ENCODE data around the gene LDLRAD4.

LDLRAD4 gene

GRCh38 chr18:13564579-13564978 lies 346.0 kb downstream of the LDLRAD4 start:
- Histone ChIP-seq H3K36me3 (no peaks in the 10 kb centered on the region), H3K27ac (no peak overlapping the region), H3K27me3 (ENCODE audit: insufficient read depth, low read depth, severe bottlenecking) (no peaks in the 10 kb centered on the region), H3K4me3 (ENCODE audit: low read depth, low read length) (no peak overlapping the region), H3K9me3 (ENCODE audit: severe bottlenecking) (no peaks in the 10 kb centered on the region)
- TF ChIP-seq, protein P1, sequence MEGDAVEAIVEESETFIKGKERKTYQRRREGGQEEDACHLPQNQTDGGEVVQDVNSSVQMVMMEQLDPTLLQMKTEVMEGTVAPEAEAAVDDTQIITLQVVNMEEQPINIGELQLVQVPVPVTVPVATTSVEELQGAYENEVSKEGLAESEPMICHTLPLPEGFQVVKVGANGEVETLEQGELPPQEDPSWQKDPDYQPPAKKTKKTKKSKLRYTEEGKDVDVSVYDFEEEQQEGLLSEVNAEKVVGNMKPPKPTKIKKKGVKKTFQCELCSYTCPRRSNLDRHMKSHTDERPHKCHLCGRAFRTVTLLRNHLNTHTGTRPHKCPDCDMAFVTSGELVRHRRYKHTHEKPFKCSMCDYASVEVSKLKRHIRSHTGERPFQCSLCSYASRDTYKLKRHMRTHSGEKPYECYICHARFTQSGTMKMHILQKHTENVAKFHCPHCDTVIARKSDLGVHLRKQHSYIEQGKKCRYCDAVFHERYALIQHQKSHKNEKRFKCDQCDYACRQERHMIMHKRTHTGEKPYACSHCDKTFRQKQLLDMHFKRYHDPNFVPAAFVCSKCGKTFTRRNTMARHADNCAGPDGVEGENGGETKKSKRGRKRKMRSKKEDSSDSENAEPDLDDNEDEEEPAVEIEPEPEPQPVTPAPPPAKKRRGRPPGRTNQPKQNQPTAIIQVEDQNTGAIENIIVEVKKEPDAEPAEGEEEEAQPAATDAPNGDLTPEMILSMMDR (IDR thresholded peaks at IDR 0.05; ENCODE audit: low read depth, low read length) = no peak
- DNase-seq = no peak

DNA sequence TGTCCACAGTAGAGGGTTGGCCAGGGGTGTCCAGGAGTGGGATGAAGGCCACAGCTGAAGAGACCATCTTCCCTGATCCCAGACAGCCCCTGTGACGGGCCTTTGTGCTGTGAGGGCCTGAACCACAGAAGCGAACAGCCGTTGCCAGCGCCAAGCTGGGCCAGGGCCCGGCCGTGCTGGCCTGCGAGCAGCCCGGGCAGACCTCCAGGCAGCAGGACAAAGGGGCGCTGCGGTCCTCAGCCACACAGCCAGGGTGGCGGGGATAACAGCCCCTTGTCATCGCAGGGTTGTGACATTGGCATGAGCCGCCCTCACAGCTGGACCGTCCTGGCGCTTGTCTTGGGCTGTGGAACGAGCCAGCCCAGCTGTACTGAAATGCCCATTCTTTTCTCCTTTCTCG lies 346.7 kb downstream of the LDLRAD4 start:
- H3K36me3 ChIP-seq = no peaks in the 10 kb centered on the region
- H3K27ac ChIP-seq = no peak overlapping the region
- H3K27me3 ChIP-seq (ENCODE audit: insufficient read depth, low read depth, severe bottlenecking) = no peaks in the 10 kb centered on the region
- TF ChIP-seq, protein P1 (IDR thresholded peaks at IDR 0.05; ENCODE audit: low read depth, low read length) = no peak
- no peak overlapping the region for H3K4me3 ChIP-seq (ENCODE audit: low read depth, low read length)
- no peak for DNase-seq
- no peaks in the 10 kb centered on the region for H3K9me3 ChIP-seq (ENCODE audit: severe bottlenecking)

DNA sequence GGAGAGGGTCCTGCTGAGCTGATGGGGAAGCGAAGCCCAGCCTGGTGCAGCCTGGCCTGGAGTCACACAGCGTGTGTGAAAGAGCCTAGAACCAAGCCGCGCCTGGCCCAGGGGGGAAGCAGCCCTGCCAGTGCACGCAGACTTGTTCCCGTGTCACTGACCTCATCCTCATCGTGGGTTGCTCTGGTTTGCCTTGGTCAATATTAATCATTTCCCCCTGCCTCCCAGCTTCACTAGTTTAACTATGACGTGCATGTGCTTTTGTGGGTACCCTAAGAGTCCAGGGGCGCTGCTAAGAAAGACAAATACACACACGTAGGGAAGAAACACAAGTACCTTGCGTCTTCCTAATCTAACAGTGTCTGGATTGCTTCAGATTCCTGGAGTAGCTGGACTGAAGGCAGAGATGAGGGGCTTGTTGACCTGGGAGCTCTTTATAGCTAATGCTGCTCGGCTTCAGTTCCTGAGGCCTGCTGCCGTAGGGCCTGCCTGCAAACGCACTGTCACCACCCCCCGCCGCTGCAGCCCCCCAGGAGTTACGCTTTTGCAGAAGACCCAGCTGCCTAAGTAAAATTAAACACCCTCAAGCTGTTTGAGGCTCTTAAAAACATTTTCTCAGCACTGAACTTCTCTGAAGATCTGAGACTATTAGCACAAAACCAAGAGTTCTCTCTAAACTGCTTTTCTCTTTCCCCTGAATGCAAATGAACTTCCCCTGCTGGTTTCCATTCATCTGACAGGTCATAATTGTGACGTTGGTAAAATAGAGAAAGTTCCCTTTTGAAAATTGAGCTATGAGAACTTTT lies 348.6 kb downstream of the LDLRAD4 start:
- DNase-seq = no peak
- TF ChIP-seq, protein P1 (IDR thresholded peaks at IDR 0.05; ENCODE audit: low read depth, low read length) = no peak
- H3K4me3 ChIP-seq (ENCODE audit: low read depth, low read length) = no peak overlapping the region
- H3K27me3 ChIP-seq (ENCODE audit: insufficient read depth, low read depth, severe bottlenecking) = no peaks in the 10 kb centered on the region
- no peaks in the 10 kb centered on the region for H3K36me3 ChIP-seq
- no peaks in the 10 kb centered on the region for H3K9me3 ChIP-seq (ENCODE audit: severe bottlenecking)
- no peak overlapping the region for H3K27ac ChIP-seq

DNA sequence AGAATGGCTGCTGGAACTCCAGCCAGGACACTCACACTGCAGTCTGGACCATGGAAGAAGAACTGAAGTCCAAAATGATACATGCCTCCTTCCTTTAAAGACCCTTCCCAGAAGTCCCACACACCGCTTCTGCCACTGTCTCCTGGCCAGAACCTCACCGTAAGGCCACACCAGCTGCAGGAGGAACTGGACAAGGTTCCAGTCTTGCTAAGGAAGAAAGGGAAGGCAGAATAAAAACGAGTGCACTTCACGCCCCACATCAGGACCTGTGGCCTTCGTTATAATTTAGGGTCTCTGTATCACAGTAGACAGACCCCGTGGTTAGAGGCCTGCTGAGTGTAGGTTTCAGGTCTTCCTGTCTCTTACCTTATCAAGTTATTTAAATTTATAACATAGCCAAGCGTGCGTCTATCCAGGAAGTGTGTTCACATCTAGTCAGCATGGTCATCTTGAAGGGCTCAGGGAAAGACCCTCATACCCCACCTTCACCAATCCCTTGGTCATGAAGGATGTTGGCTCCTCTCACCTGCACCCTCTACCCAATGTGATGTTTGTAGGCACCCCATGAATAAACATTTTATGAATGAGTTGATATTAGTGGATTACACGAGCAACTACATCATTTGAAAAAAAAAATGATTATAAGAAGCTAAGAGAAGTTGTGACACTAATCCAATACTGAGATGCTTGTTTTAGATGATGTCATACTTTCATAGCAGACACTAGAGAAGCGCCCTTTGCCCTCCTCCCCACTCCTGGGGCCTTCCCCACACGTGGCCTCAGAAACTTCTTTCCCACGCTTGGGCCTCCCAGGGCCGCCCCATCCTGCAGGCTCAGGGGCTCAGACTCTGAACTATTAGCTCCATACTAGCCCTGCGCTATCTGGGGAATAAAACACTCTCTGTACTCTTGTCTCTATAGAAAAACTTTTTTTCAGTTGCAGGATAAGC lies 350.2 kb downstream of the LDLRAD4 start:
- Histone ChIP-seq H3K27ac (no peak overlapping the region), H3K4me3 (ENCODE audit: low read depth, low read length) (no peak overlapping the region), H3K36me3 (no peaks in the 10 kb centered on the region), H3K27me3 (ENCODE audit: insufficient read depth, low read depth, severe bottlenecking) (no peaks in the 10 kb centered on the region), H3K9me3 (ENCODE audit: severe bottlenecking) (no peaks in the 10 kb centered on the region)
- TF ChIP-seq, protein P1 (IDR thresholded peaks at IDR 0.05; ENCODE audit: low read depth, low read length) = no peak
- no peak for DNase-seq

GRCh38 chr18:13570216-13570615 lies 351.7 kb downstream of the LDLRAD4 start:
- Histone ChIP-seq H3K27me3 (ENCODE audit: insufficient read depth, low read depth, severe bottlenecking) (no peaks in the 10 kb centered on the region), H3K36me3 (no peaks in the 10 kb centered on the region), H3K9me3 (ENCODE audit: severe bottlenecking) (no peaks in the 10 kb centered on the region), H3K4me3 (ENCODE audit: low read depth, low read length) (no peak overlapping the region), H3K27ac (no peak overlapping the region)
- TF ChIP-seq, protein P1 (IDR thresholded peaks at IDR 0.05; ENCODE audit: low read depth, low read length) = no peak
- DNase-seq = no peak

All from WERI-Rb-1 (cell line).